Endodermal cell (in vitro differentiated cells): ENCODE results near the gene FAM162A. TPM values are rescaled to one million over a fixed set of nuclear protein-coding genes. Genes with fewer than 3 reads are reported as not detected.
"Not testable (repeated sequence)": the region's sequence is repeated elsewhere in the genome, so short reads cannot be mapped to it uniquely, and the experiment has no call there.

Experiments
- DNase-seq: peaks from one replicate; pipeline ENCODE4 v3.0.0-alpha.2; 2017
- H3K27ac ChIP-seq: 2 replicates; pipeline ENCODE4 v1.5.1; 2013; ENCODE audit warnings: mild to moderate bottlenecking, low read depth, low read length, moderate library complexity
- H3K27me3 ChIP-seq: 2 replicates; pipeline ENCODE4 v1.6.1; 2013; ENCODE audit warnings: mild to moderate bottlenecking, low read length, moderate library complexity; ENCODE audit not compliant: insufficient read depth, control insufficient read depth, poor library complexity, severe bottlenecking
- H3K36me3 ChIP-seq: 2 replicates; pipeline ENCODE4 v1.7.0; 2013; ENCODE audit warnings: mild to moderate bottlenecking, low read length, moderate library complexity; ENCODE audit not compliant: control insufficient read depth, insufficient read depth
- H3K4me1 ChIP-seq: one replicate; pipeline ENCODE4 v1.7.0; 2013; ENCODE audit warnings: low read length; ENCODE audit not compliant: control insufficient read depth, insufficient read depth
- H3K4me3 ChIP-seq: 2 replicates; pipeline ENCODE4 v1.5.1; 2013; ENCODE audit warnings: mild to moderate bottlenecking, low read length, moderate library complexity
- H3K9ac ChIP-seq: 2 replicates; pipeline ENCODE4 v1.6.1; 2013; ENCODE audit warnings: mild to moderate bottlenecking, low read length, moderate library complexity; ENCODE audit not compliant: poor library complexity, severe bottlenecking; ENCODE audit errors: extremely low read depth
- H3K9me3 ChIP-seq: 2 replicates; pipeline ENCODE4 v1.6.1; 2013; ENCODE audit warnings: mild to moderate bottlenecking, low read length, moderate library complexity; ENCODE audit not compliant: control insufficient read depth
- H3K27ac Mint-ChIP-seq: 2 replicates; pipeline ENCODE4 v1.8.0; 2020; ENCODE audit warnings: mixed read lengths
- H3K27me3 Mint-ChIP-seq: 2 replicates; pipeline ENCODE4 v1.8.0; 2021; ENCODE audit warnings: mild to moderate bottlenecking, mixed read lengths; ENCODE audit not compliant: insufficient read depth
- H3K36me3 Mint-ChIP-seq: 2 replicates; pipeline ENCODE4 v1.8.0; 2020; ENCODE audit warnings: low read depth, mixed read lengths
- H3K4me1 Mint-ChIP-seq: 2 replicates; pipeline ENCODE4 v1.8.0; 2020; ENCODE audit warnings: mixed read lengths
- H3K4me3 Mint-ChIP-seq: 2 replicates; pipeline ENCODE4 v1.8.0; 2020; ENCODE audit warnings: mild to moderate bottlenecking, moderate library complexity, mixed read lengths
- H3K9me3 Mint-ChIP-seq: 2 replicates; pipeline ENCODE4 v1.8.0; 2020; ENCODE audit warnings: mild to moderate bottlenecking, mixed read lengths
- CTCF ChIP-seq: fragments of 200-600 bp; sonication (generic); conservative IDR thresholded peaks from 2 replicates; pipeline ENCODE4 v1.5.0; 2021; ENCODE audit warnings: antibody characterized with exemption, mild to moderate bottlenecking
- WGBS, 2 experiments: methylation state at CpG; one replicate each; pipeline versions ENCODE4 v1.1.5 to v1.1.7; 2013; ENCODE audit warnings: missing lambda C conversion rate in 2 of 2, mixed read lengths in 1 of 2; ENCODE audit not compliant: insufficient coverage in 1 of 2, insufficient read length in 1 of 2; 5-methylcytosine and 5-hydroxymethylcytosine counted together
- total RNA-seq, 2 donors: library from RNA; stranded (reverse); fragmentation: NEBNext Ultra II Directional in 1 of 2; extraction: Animal tissue kit (Norgen Biotek cat#: 25700) in 1 of 2; gene quantifications; 2 replicates in 1 of 2; 3 replicates in 1 of 2; pipeline ENCODE4 v1.2.1, GENCODE V29; 2021

FAM162A gene
- total RNA-seq, 2 donors from 2014 or later, result 40.9 to 61.7 TPM

- H3K4me1 Mint-ChIP-seq, result peaks cover 37% of the 10 kb centered on the region
- H3K9me3 Mint-ChIP-seq, result no peaks in the 10 kb centered on the region
- Histone ChIP-seq H3K4me1 (peaks cover 5% of the 10 kb centered on the region), H3K27ac (no peak overlapping the region), H3K27me3 (no peaks in the 10 kb centered on the region), H3K36me3 (peaks cover 55% of the 10 kb centered on the region), H3K9ac (no peak overlapping the region), H3K4me3 (no peak overlapping the region), H3K9me3 (no peaks in the 10 kb centered on the region)
- 100% methylated on average over 1 of the region's 1 CpG; no CpG with 5 or more reads in 1 of the 2 experiments for WGBS, 2 experiments
- no peak for TF ChIP-seq CTCF
- no peaks in the 10 kb centered on the region for H3K27me3 Mint-ChIP-seq
- H3K4me3 Mint-ChIP-seq, result no peak overlapping the region
- DNase-seq, result no peak
- H3K36me3 Mint-ChIP-seq, result peaks cover 50% of the 10 kb centered on the region
- peak overlapping the region; percentile 65 for H3K27ac Mint-ChIP-seq
These were observed 18.9 kb upstream of the FAM162A start for GRCh38 chr3:122365073-122365472.

DNA sequence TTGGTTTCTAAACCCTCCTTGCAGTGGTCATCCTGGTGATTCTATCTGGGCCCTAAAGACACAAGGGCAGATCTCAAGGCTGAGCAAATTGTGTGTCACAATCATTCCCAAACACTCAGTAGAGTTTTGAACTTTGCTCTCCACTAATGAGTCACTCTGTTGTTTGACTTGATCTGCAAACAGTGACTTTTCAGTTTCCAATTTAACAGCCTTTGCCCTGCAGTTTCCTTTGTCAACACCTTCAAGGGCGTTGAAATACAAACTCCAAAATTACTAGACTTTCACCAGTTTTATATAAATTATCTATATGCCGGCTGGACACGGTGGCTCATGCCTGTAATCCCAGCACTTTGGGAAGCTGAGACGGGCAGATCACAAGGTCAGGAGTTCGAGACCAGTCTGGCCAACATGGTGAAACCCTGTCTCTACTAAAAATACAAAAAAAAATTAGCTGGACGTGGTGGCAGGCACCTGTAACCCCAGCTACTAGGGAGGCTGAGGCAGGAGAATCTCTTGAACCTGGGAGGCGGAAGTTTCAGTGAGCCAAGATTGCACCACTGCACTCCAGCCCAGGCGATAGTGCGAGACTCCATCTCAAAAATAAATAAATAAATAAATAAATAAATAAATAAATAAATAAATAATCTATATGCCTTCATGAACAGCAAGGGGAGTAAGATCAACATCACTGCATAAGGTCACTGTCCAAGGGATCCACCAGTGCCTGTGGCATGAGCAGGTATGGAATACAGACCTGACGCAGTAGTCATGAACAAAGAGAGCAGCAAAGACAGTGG, 18.2 kb upstream of the FAM162A start:
- not testable (repeated sequence) for H3K27ac ChIP-seq, H3K4me1 ChIP-seq, H3K27me3 Mint-ChIP-seq, H3K27me3 ChIP-seq, H3K4me3 Mint-ChIP-seq, H3K9me3 ChIP-seq, H3K9ac ChIP-seq, DNase-seq, H3K9me3 Mint-ChIP-seq, H3K4me3 ChIP-seq
- peaks cover 59% of the 10 kb centered on the region for H3K36me3 ChIP-seq
- Mint-ChIP-seq H3K27ac (peak overlapping the region; percentile 65), H3K4me1 (peaks cover 37% of the 10 kb centered on the region), H3K36me3 (peaks cover 49% of the 10 kb centered on the region)
- 93 to 94% methylated on average over 5 to 8 of the region's 10 CpGs for WGBS, 2 experiments

DNA sequence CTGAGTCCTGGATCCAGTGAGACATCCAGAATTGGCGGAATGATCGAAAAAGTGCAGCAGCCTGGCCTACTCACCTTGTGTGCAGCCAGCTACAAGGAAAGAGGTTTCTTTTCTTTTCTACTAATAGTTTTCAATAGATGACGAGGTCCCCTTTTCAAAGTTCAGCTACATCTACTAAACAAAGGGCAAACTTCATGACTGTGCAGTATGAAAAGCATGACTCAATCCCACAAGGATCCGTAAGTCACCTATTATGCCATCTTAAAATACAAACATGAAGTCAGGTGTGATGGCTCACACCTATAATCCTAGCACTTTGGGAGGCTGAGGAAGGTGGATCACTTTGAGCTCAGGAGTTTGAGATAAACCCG, 17.6 kb upstream of the FAM162A start:
- Histone ChIP-seq H3K9ac (no peak overlapping the region), H3K9me3 (no peaks in the 10 kb centered on the region), H3K27me3 (no peaks in the 10 kb centered on the region), H3K27ac (no peak overlapping the region), H3K4me1 (peaks cover 5% of the 10 kb centered on the region), H3K36me3 (peaks cover 65% of the 10 kb centered on the region), H3K4me3 (no peak overlapping the region)
- no peak for DNase-seq
- WGBS, 2 experiments, result 94 to 98% methylated on average over 4 to 5 of the region's 5 CpGs
- no peaks in the 10 kb centered on the region for H3K9me3 Mint-ChIP-seq
- no peak overlapping the region for H3K27ac Mint-ChIP-seq
- peaks cover 46% of the 10 kb centered on the region for H3K36me3 Mint-ChIP-seq
- H3K4me3 Mint-ChIP-seq, result no peak overlapping the region
- H3K27me3 Mint-ChIP-seq, result no peaks in the 10 kb centered on the region
- no peak for TF ChIP-seq CTCF
- peaks cover 41% of the 10 kb centered on the region for H3K4me1 Mint-ChIP-seq
